Muscle of arm (tissue), 12 donors: ENCODE measurements around the gene KLF6. TPM values are rescaled to one million over a fixed set of nuclear protein-coding genes. Genes with fewer than 3 reads are reported as not detected.

ENCODE experiments used
- DNase-seq: peaks from one replicate; pipeline ENCODE4 v3.0.0-alpha.2; 2013
- polyA plus RNA-seq, 12 donors: library from polyadenylated mRNA; unstranded; fragments of 120-200 nt; gene quantifications; one replicate each; pipeline ENCODE4 v1.2.1, GENCODE V29; 2013; ENCODE audit not compliant: insufficient read length in 12 of 12

KLF6 gene
- polyA plus RNA-seq, 12 donors, result 77.5 to 203 (median 100) TPM

DNA sequence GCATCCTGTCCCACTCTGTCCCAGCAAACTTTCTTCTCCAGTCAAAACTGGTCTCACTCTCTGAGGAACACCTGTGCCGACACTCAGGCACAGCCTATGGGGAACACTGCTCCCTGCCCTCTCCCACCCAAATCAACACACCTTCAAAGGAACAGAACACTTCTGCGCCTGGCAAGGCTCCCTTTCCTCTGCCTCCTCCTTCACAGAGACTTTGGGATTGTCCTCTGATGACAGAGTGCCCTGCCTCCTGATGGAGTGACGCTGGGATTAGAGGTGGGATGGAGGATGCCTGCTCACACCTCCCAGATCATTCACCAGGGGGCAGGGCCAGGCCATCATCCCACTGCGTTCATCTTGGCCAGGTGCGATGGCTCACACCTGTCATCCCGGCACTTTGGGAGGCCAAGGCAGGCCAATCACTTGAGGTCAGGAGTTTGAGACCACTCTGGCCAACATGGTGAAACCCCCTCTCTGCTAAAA is 26.5 kb downstream of the KLF6 start:
- DNase-seq, result no peak

DNA sequence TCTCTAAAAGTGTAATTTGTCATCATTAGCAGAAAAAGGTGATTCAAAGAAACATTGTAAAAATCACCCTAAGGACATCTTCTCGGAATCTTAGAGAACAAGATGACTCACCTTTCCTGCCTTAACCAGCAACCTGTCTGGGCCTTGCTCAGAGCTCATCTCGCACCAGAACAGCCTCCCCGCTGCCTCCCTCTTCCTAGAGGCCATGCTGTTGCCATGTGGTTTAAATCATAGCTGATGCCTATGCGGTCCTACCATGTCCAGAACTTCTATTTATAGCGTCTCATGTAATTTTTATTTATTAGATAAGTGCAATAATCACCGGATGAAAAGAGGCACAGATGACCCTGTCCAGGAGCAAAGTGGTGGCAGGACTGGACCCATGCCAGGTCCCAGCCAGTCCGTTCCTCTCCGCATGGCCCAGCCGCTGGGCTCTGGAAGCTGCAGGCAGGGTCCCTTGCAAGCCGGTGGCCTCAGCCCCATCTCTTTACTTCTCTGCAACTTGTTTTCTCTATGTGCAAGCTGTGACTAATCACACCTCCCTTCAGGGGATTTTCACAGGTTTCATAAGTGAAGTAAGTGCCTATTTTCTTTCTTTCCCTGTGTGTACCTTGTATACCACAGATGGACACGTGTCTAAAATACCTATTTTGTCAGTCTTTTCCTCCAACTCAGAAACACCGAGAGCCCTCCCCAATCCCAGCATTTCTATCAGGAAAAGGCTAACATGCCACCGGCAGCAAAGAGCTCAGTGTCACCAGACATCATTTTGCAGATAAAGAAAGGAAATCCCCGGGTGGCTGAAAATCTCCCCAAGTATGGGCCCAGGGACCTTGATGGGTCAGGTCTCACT is 27.1 kb downstream of the KLF6 start:
- no peak for DNase-seq

DNA sequence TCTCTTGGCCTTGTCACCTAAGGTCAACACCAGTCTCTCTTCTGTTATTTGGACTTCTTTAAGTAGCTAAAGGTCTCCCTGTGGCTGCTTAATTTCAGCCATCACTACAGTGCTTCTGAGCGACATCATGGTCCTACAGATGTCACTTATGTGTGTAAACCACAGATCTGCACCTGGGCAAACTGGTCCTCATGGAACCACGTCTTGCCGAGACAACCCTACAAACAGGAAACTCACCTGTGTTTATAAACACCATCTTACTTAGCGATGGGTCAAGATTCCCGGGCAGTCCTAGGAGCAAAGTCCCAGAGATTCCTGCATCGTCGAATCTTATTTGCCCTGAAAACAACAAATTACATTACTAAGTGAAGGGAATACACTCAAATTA is 27.8 kb downstream of the KLF6 start:
- DNase-seq, result no peak

DNA sequence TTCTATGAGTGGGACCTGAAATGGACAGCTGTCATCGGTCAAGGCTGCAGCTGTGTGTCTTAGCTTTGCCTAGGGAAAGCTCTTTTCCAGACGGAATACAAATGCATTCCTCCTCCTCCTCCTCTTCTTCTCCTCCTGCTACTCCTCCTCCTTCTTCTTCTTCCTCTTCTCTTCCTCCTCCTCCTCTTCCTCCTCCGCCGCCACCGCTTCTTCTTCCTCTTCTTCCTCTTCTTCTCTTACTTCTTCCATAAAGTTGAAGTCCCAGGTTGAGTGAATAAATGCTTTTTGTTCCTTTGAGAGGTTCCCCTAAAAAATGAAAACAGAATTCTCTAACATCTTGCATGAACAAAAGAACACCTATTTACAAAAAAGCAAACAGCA is 28.7 kb downstream of the KLF6 start:
- no peak for DNase-seq

DNA sequence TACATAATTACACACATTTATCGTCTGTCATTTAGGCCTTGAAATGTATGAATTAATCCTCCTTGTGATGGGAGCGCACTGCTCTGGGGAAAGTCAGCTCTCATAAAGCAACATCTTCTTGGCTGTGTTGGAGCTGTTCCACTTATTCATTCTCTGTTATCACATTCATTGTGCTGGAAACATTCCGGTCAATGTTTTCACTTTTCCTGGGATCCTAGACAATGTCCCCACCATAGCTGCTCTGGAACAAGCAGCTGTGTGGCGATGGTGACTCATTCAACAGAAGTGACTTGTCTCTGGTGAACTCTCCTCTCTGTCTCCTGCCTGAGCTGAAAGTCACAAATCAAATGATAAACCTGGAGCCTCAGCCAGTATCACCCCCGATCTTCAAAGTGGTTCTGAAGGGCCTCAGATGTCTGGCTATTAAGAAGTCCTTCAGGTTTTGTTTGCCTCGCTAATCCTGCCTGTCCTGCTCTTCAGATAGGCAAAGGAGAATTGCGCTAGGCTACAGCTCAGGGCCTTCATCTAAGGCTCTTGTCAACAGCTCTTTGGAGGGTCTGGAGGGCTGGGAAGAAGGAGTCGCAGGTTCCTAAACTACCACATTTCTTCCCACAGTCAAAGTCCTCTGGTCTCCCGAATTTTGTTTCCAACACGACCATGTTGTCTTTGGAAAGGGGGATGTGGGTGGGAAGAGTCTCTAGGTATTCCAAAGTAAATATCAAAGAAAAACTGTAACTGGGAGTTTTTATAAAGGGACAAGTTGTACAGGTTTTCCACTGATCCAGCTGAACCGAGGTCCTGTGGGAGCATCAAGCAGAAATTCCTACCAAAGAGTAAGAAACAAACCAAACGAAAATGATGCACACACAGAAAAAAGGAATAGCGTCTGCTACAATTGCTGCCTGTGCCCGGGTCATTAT is 29.3 kb downstream of the KLF6 start:
- DNase-seq, result no peak

DNA sequence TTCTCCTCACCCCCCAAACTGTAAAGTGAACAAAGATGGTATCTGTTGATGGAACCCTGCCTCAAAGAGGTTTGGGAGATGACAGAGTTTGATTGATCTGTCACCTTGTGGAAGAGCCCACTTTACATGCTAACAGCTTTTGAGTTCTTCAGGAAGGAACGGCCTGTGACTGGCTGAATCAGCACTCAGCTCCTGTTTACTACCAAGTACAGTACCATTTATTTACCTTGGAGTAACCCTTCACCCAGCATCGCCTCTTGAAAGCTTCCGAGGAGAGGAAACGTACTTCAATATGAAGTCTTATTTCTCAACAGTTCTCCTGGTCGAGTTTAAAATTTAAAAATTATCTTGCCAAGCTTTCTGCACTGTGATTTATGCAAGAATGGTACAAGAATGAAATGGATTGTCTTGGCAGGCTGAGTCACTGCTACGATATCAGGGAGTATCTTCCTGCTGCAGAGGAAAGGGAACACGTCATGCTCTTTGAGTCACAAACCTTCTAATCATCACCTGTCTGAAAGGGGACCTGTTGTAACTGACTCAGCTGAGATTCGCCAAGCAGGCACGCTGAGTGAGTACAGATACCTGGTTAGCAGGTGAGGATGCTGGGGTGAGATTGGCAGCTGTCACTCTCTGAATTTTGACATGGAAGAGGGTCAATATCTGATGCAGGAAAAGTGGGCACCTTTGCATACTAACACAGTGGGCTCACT is 30.1 kb downstream of the KLF6 start:
- no peak for DNase-seq

DNA sequence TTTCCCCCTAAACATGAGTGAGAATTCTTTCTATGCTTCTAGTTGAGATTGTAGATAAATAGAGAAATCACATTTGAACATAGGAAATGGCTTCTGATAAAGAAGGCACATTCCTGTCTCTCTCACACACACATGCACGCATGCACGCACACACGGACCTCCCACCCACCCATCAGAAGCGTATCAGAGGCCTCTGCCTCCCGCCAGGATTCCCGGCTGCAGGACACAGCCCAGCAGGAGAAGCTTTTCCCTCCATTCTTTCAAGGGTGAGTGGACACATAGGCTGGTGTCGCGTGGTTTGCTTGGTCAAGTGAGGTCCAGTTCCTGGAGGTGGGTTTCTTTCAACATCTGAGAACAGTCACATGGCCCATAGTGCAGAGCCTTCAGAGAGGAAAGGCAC is 34.2 kb downstream of the KLF6 start:
- DNase-seq, result no peak

DNA sequence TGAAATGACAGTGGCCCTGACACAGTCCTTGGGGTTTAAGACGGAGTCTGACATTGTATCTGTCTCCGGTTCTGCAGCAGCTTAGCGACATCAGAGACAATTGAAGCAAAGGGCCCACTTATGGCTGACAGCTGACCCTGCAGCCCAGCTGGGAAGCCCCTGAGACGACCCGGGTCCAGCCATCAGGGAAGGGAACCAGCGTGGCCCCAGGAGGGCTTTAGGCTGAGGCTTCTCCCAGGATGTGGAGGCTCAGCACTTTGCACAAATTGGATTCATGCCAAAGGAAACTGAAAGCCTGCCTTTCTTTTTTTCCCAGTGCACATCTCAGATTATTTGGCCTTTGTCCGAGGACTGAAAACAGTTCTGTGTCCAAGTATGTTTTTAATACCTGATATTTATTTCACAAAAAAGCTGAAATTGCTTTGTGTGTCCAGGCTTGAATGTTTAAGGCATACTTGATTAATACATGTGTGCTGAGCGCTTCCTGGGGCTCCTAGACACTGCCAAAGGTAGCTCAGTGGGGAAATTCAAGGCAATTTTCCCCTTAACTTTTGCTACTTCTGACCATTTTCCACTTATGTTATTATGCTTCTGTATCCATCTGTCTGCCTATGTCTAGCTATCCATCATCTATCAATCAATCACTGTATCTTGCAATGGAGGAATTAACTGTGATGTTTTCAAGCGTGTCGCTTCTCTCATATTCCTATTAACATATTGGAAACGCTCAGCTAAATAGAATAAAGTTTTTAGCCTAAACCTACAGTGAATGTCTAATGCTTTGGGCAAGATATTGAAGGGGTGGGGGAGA is 34.8 kb downstream of the KLF6 start:
- DNase-seq, result peak; percentile 58

DNA sequence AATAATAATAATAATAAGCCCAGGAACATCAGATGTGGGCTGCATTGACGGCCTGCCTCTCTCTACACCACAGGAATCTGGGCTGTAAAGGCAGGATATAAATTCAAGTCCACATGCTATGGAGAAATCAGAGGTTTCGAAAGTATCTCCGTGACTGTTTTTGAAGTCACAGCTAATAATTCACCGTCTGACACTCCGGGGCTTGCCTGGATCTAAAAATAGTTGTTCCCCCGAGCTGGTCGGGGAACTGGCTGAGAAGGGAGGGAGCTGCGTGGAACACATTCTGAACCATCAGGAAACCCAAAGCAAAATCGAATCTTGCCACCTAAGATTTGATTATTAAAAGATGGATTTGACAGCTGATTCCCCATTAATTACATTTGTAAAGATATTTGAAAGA is 35.4 kb downstream of the KLF6 start:
- peak; percentile 51 for DNase-seq

DNA sequence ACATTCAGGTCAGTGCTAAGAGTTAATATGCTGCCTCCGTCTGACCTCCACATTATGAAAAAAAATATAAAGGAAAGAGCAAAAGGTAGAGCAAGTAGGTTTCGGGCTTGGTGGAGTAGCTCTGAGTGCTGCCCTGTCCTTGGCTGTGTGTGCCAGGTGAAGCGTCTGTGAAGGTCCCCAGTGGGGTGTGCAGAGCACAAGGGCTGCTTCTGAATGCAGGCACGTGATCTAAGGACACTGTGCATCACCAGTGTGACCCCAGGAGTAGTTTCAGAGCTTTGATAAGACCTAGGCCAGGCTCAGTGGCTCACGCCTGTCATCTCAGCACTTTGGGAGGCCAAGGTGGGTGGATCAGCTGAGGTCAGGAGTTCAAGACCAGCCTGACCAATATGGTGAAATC is 36.0 kb downstream of the KLF6 start:
- DNase-seq, result no peak

DNA sequence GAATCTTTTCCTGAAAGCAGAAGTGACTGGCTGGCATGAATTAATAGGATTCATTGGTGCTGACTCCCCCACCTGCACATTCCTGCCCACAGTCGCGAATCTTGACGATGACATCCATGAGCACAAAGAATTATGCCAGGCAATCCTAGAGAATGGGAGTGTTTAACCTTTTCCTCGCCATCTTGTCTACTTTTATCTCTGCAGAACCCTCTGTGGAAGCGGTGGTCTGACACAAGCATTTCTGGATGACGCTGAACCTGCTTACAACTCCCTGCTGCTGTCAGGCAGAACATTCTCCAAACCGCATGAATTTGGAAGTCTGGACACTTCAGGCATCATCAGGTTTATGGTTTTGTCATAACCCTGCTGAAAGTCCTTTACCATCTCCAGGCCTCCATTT is 36.5 kb downstream of the KLF6 start:
- no peak for DNase-seq

DNA sequence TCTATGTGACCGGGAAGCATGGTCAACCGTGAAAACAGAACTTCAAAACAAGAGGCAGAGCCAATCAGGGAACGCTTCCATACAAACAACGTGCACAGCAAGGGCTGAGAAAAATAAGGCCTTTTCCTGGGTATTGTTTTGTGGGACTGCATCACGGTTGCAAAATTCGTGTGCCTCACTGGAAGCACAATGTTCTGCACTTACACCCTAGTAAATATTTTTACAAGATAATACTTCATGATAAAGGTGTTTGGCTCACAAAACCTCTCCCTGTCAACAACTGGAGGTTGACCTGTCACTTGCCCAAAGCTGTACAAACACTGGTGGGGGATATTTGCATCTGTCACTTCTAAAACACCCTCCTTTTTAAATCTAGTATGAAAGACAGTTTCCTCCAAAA is 37.0 kb downstream of the KLF6 start:
- DNase-seq, result no peak

DNA sequence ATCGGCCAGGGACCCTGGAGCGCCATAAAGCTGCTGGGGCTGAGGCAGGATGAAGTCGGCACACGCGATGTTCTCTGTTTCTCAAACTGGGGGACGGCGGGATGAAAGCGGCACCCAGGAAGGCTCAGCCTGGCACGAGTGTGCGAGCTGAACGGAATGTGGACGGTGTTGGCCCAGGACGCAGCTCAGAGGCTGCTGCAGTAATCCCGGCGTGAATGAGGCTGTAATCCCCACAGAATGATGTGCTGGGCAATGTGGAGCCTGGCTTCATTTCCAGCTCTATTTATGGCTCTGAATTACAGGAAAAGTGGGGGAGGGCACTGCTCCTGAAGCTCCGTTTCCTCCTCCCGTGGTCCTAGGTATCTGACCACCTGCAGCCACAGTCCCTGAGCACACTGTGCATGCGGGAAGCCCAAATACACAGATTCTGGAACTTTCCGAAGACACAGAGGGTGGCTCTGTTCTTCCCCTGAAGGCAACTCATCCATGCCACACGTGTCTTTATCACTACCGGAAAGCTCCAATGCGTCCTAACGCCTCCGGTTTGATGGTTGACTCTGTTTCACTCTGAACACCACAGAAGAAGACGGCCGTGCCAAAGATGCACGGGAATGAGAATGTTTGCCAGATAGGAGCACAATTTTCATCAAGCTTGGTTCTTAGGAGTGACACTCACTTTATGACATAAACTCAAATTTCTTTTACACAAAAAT is 37.6 kb downstream of the KLF6 start:
- no peak for DNase-seq

DNA sequence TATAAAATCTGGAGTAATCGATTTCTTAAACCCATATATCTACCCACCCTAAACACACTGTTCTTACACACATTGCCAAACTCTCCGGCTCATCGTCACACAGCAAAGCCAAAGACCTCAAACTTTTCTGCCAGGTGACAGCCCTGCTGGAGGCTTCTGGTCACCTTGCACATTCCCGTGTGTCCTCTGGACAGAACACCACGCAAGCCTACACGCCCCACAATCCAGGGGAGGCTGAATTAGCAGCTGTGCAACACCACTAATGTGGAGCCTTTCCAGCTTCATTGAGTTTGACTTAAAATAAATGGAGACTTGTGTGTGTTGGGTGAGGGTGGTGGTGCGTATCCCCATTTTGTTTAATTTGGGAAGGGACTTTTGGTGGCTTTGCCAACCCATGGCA is 38.4 kb downstream of the KLF6 start:
- DNase-seq, result no peak

DNA sequence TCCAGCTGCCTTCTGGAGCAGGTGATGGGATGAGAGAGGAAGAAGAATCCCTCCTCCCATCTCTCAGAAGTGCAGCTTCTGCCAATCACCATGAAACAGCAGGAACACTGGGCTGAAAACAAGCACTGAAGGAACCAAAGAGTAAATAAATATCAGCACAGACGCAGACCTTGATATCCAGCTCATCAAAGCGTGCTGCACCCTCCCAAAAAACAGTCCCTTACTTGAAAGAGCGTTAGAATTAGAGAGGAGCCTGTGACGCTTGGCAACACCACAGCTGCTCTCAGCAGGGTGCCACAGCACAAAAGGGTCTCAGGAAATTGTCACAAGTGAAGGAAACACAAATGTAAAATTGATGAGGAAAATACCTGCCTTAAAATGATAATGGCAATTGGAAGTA is 39.5 kb downstream of the KLF6 start:
- DNase-seq, result no peak

DNA sequence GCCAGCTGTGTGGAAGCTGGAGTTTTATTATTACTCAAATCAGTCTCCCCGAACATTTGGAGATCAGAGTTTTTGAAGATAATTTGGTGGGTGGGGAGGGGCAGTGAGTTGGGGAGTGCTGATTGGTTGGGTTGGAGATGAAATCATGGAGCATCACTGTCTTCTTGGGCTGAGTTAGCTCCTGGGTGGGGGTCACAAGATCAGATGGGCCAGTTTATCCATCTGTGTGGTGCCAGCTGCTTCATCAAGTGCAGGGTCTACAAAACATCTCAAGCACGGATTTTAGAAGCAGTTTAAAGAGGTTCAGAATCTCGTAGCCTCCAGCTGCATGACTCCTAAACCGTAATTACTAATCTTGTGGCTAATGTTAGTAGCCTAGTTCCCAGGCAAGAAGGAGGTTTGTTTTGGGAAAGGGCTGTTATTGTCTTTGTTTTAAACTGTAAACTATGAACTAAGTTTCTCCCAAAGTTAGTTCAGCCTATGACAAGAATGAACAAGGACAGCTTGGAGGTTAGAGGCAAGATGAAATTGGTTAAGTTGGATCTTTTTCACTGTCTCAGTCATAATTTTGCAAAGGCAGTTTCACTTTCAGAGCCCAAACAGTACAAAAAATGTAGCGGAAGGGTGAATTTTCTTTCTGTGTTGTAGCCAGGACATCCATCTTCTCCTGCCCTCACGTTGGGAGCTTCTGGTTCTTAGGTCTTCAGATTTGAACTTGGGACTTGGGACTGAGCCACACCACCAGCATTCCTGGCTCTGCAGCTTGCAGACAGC is 43.1 kb downstream of the KLF6 start:
- DNase-seq, result no peak

DNA sequence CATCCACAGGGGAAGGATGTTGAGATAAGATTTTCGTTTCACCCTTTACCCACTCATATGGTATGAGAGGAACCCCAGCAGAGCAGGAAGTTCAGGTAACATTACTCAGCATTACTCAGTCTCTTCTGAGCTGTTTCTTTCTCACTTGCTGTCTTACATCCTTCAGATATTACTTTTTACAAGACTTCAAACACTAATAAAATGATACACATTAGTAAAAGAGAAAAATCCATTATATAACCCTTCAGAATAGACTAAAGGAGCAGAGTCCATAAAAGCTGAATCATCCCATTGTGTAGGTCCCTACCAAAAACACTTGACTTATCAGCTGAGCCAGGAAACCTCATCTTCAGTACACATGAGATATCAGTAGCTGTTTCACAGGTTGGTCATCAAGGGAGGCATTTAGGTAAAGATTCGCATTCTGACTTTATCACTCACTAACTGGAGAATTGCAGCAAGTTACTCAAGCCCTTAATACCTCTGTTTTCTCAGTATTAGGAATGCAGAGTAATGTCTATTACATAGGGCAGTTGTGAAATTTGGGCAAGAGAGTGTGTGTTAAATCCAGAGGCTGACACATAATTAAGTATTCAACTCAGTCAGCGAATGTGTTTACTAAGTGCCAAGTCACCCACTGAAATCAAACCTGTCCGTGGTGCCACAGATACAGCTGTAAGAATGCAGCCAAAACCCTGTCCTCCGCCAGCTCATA is 44.7 kb downstream of the KLF6 start:
- no peak for DNase-seq

DNA sequence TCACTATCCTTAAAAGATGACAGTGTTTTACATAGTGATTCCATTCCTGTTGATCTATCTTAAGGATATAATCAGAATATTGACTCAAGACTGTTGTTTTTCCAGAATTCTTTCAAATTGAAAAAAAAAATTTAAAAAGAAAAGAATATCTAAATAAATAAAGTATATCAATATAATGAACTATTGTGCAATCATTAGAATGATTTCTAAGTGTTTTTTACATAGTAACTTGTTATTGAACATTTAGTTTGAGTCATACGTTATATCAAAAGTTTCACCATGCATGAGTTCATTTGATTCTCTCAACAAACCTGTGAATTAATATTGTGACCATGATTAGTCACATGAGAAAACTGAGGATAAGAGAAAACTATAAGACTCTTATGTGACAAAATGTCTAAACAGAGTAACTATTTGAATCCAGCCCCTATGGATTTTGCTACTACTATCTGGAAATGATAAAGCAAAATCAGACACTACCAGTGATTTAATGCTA is 46.1 kb downstream of the KLF6 start:
- DNase-seq, result no peak

DNA sequence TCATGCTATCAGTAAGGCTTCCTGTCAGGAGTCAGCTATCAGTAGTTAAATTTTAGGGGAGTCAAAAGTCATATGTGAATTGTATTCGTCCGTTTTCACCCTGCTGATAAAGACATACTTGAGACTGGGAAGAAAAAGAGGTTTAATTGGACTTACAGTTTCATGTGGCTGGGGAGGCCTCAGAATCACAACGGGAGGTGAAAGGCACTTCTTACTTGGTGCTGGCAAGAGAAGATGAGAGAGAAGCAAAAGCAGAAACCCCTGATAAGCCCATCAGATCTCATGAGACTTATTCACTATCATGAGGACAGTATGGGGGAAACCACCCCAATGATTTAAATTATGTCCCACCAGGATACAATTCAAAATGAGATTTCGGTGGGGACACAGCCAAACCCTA is 47.1 kb downstream of the KLF6 start:
- no peak for DNase-seq
